Endodermal cell (in vitro differentiated cells): ENCODE measurements around the gene PIGQ. TPM values are rescaled to one million over a fixed set of nuclear protein-coding genes. Genes with fewer than 3 reads are reported as not detected.

Experiments
- DNase-seq: peaks from one replicate; pipeline ENCODE4 v3.0.0-alpha.2; 2017
- H3K27ac ChIP-seq: 2 replicates; pipeline ENCODE4 v1.5.1; 2013; ENCODE audit warnings: mild to moderate bottlenecking, low read depth, low read length, moderate library complexity
- H3K27me3 ChIP-seq: 2 replicates; pipeline ENCODE4 v1.6.1; 2013; ENCODE audit warnings: mild to moderate bottlenecking, low read length, moderate library complexity; ENCODE audit not compliant: insufficient read depth, control insufficient read depth, poor library complexity, severe bottlenecking
- H3K36me3 ChIP-seq: 2 replicates; pipeline ENCODE4 v1.7.0; 2013; ENCODE audit warnings: mild to moderate bottlenecking, low read length, moderate library complexity; ENCODE audit not compliant: control insufficient read depth, insufficient read depth
- H3K4me1 ChIP-seq: one replicate; pipeline ENCODE4 v1.7.0; 2013; ENCODE audit warnings: low read length; ENCODE audit not compliant: control insufficient read depth, insufficient read depth
- H3K4me3 ChIP-seq: 2 replicates; pipeline ENCODE4 v1.5.1; 2013; ENCODE audit warnings: mild to moderate bottlenecking, low read length, moderate library complexity
- H3K9ac ChIP-seq: 2 replicates; pipeline ENCODE4 v1.6.1; 2013; ENCODE audit warnings: mild to moderate bottlenecking, low read length, moderate library complexity; ENCODE audit not compliant: poor library complexity, severe bottlenecking; ENCODE audit errors: extremely low read depth
- H3K9me3 ChIP-seq: 2 replicates; pipeline ENCODE4 v1.6.1; 2013; ENCODE audit warnings: mild to moderate bottlenecking, low read length, moderate library complexity; ENCODE audit not compliant: control insufficient read depth
- H3K27ac Mint-ChIP-seq: 2 replicates; pipeline ENCODE4 v1.8.0; 2020; ENCODE audit warnings: mixed read lengths
- H3K27me3 Mint-ChIP-seq: 2 replicates; pipeline ENCODE4 v1.8.0; 2021; ENCODE audit warnings: mild to moderate bottlenecking, mixed read lengths; ENCODE audit not compliant: insufficient read depth
- H3K36me3 Mint-ChIP-seq: 2 replicates; pipeline ENCODE4 v1.8.0; 2020; ENCODE audit warnings: low read depth, mixed read lengths
- H3K4me1 Mint-ChIP-seq: 2 replicates; pipeline ENCODE4 v1.8.0; 2020; ENCODE audit warnings: mixed read lengths
- H3K4me3 Mint-ChIP-seq: 2 replicates; pipeline ENCODE4 v1.8.0; 2020; ENCODE audit warnings: mild to moderate bottlenecking, moderate library complexity, mixed read lengths
- H3K9me3 Mint-ChIP-seq: 2 replicates; pipeline ENCODE4 v1.8.0; 2020; ENCODE audit warnings: mild to moderate bottlenecking, mixed read lengths
- CTCF ChIP-seq: fragments of 200-600 bp; sonication (generic); conservative IDR thresholded peaks from 2 replicates; pipeline ENCODE4 v1.5.0; 2021; ENCODE audit warnings: antibody characterized with exemption, mild to moderate bottlenecking
- WGBS, 2 experiments: methylation state at CpG; one replicate each; pipeline versions ENCODE4 v1.1.5 to v1.1.7; 2013; ENCODE audit warnings: missing lambda C conversion rate in 2 of 2, mixed read lengths in 1 of 2; ENCODE audit not compliant: insufficient coverage in 1 of 2, insufficient read length in 1 of 2; 5-methylcytosine and 5-hydroxymethylcytosine counted together
- total RNA-seq, 2 donors: library from RNA; stranded (reverse); fragmentation: NEBNext Ultra II Directional in 1 of 2; extraction: Animal tissue kit (Norgen Biotek cat#: 25700) in 1 of 2; gene quantifications; 2 replicates in 1 of 2; 3 replicates in 1 of 2; pipeline ENCODE4 v1.2.1, GENCODE V29; 2021

Gene PIGQ
- total RNA-seq, 2 donors from 2014 or later: 128 to 129 TPM

- H3K27me3 ChIP-seq: peaks cover 9% of the 10 kb centered on the region
- no peak overlapping the region for H3K27ac Mint-ChIP-seq
- no peak overlapping the region for H3K4me3 ChIP-seq
- no peaks in the 10 kb centered on the region for H3K36me3 ChIP-seq
- H3K27ac ChIP-seq: no peak overlapping the region
- peaks cover 12% of the 10 kb centered on the region for H3K27me3 Mint-ChIP-seq
- H3K4me3 Mint-ChIP-seq: no peak overlapping the region
- H3K36me3 Mint-ChIP-seq: peaks cover 18% of the 10 kb centered on the region
- H3K4me1 Mint-ChIP-seq: peaks cover 7% of the 10 kb centered on the region
- H3K4me1 ChIP-seq: no peaks in the 10 kb centered on the region
- H3K9ac ChIP-seq: no peak overlapping the region
- DNase-seq: no peak
- no peaks in the 10 kb centered on the region for H3K9me3 Mint-ChIP-seq
- no peaks in the 10 kb centered on the region for H3K9me3 ChIP-seq
- WGBS, 2 experiments: 93 to 94% methylated on average over 9 of the region's 9 CpGs
- no peak for TF ChIP-seq CTCF
Measured at GRCh38 chr16:593406-593805, 23.6 kb downstream of the PIGQ start.

GRCh38 chr16:593807-594206 lies 24.0 kb downstream of the PIGQ start:
- peaks cover 7% of the 10 kb centered on the region for H3K4me1 Mint-ChIP-seq
- no peak overlapping the region for H3K27ac Mint-ChIP-seq
- WGBS, 2 experiments: 79 to 89% methylated on average over 12 to 16 of the region's 16 CpGs
- Histone ChIP-seq H3K4me1 (no peaks in the 10 kb centered on the region), H3K9ac (no peak overlapping the region), H3K9me3 (no peaks in the 10 kb centered on the region), H3K27ac (no peak overlapping the region), H3K27me3 (peaks cover 9% of the 10 kb centered on the region), H3K4me3 (no peak overlapping the region), H3K36me3 (peaks cover under 1% of the 10 kb centered on the region)
- no peak for DNase-seq
- H3K27me3 Mint-ChIP-seq: peaks cover 11% of the 10 kb centered on the region
- H3K9me3 Mint-ChIP-seq: no peaks in the 10 kb centered on the region
- no peak overlapping the region for H3K4me3 Mint-ChIP-seq
- peaks cover 22% of the 10 kb centered on the region for H3K36me3 Mint-ChIP-seq
- no peak for TF ChIP-seq CTCF

GRCh38 chr16:595094-595528 lies 25.3 kb downstream of the PIGQ start:
- no peak overlapping the region for H3K4me3 Mint-ChIP-seq

More at GRCh38 chr16:595094-595528, 25.3 kb downstream of the PIGQ start:
- Mint-ChIP-seq H3K9me3 (peaks cover 2% of the 10 kb centered on the region), H3K4me1 (peaks cover 7% of the 10 kb centered on the region), H3K27ac (no peak overlapping the region), H3K27me3 (peaks cover 11% of the 10 kb centered on the region), H3K36me3 (peaks cover 31% of the 10 kb centered on the region)
- H3K36me3 ChIP-seq: peaks cover 8% of the 10 kb centered on the region
- 93 to 96% methylated on average over 7 to 18 of the region's 18 CpGs for WGBS, 2 experiments
- no peak overlapping the region for H3K27ac ChIP-seq
- H3K9ac ChIP-seq: no peak overlapping the region
- peaks cover 9% of the 10 kb centered on the region for H3K27me3 ChIP-seq
- H3K4me1 ChIP-seq: no peaks in the 10 kb centered on the region
- no peak overlapping the region for H3K4me3 ChIP-seq
- no peak for TF ChIP-seq CTCF
- no peaks in the 10 kb centered on the region for H3K9me3 ChIP-seq
- DNase-seq: no peak
